Prostate gland (tissue), 2 donors: Measurements from ENCODE around the gene C3orf22. TPM values are rescaled to one million over a fixed set of nuclear protein-coding genes. Genes with fewer than 3 reads are reported as not detected.

Experiments
- DNase-seq: peaks from one replicate; pipeline ENCODE4 v3.0.0-alpha.2; 2019; ENCODE audit warnings: low spot score
- H3K27ac ChIP-seq, 2 donors: fragments of 200-600 bp; sonication (generic); 2 replicates each; pipeline ENCODE4 v1.5.1; 2017 to 2019
- H3K27me3 ChIP-seq: fragments of 200-600 bp; sonication (generic); replicated peaks from 2 replicates; pipeline ENCODE4 v1.5.1; 2019; ENCODE audit not compliant: insufficient read depth
- H3K36me3 ChIP-seq, 2 donors: fragments of 200-600 bp; sonication (generic); 1 replicate in 1 of 2; 2 replicates in 1 of 2; pipeline versions ENCODE4 v1.5.1 to v1.8.1; 2017 to 2019
- H3K4me1 ChIP-seq: fragments of 200-600 bp; sonication (generic); replicated peaks from 2 replicates; pipeline ENCODE4 v1.5.1; 2019
- H3K4me3 ChIP-seq, 2 donors: fragments of 200-600 bp; sonication (generic); 2 replicates each; pipeline ENCODE4 v1.5.1; 2017 to 2019
- H3K9me3 ChIP-seq: fragments of 200-600 bp; sonication (generic); 2 replicates; pipeline ENCODE4 v1.5.1; 2017
- POLR2A ChIP-seq: fragments of 450-650 bp; IDR thresholded peaks from one replicate; pipeline ENCODE4 v1.6.1; 2016; ENCODE audit warnings: antibody characterized with exemption, mild to moderate bottlenecking
- POLR2AphosphoS5 ChIP-seq: sonication (generic); formaldehyde crosslinking; IDR thresholded peaks from one replicate; pipeline ENCODE4 v1.6.1; 2017; ENCODE audit warnings: antibody characterized with exemption
- WGBS: methylation state at CpG from one replicate; pipeline ENCODE4 v1.1.5; 2018; 5-methylcytosine and 5-hydroxymethylcytosine counted together
- intact Hi-C: fragments of 100-400 bp; cut with DNase I; formaldehyde crosslinking; loops from one replicate; pipeline ENCODE4 v1.14.2; 2022
- total RNA-seq, 2 donors: library from RNA; depleted of rRNA; stranded (reverse); fragments of >200 nt; gene quantifications; one replicate each; pipeline ENCODE4 v1.1.0, GENCODE V29; 2016
- TF ChIP-seq, protein P1 (sequence below), 4 experiments: fragments of 200-600 bp in 2 of 4; fragments of 450-650 bp in 2 of 4; sonication (generic) in 2 of 4; IDR thresholded peaks; 1 replicate in 3 of 4; 2 replicates in 1 of 4; pipeline ENCODE4 v1.5.1; 2016 to 2019; ENCODE audit warnings: antibody characterized with exemption in 4 of 4, mild to moderate bottlenecking in 2 of 4, moderate library complexity in 2 of 4

Gene C3orf22
- total RNA-seq, 2 donors from 2014 or later: 4.9 TPM; not detected in 1

DNA sequence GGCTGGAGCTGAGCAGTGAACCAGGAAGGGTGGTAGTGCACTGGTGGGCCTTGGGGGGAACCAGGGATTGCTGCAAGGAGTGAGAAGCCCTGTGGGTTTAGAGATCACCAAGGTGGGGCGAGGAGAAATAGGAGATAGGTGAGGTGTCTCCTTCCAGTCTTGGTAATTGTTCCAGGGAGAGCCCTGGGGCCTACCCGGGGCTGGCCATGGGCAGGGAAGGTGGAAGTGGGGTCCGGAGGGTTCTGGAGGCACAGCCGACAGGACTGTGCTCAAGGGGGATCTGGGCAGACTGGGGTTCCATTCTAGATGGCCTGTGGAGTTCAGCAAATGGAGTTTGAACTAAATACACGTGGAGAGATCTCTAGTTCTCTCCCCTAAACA is 30.3 kb downstream of the C3orf22 start:
- DNase-seq: no peak

DNA sequence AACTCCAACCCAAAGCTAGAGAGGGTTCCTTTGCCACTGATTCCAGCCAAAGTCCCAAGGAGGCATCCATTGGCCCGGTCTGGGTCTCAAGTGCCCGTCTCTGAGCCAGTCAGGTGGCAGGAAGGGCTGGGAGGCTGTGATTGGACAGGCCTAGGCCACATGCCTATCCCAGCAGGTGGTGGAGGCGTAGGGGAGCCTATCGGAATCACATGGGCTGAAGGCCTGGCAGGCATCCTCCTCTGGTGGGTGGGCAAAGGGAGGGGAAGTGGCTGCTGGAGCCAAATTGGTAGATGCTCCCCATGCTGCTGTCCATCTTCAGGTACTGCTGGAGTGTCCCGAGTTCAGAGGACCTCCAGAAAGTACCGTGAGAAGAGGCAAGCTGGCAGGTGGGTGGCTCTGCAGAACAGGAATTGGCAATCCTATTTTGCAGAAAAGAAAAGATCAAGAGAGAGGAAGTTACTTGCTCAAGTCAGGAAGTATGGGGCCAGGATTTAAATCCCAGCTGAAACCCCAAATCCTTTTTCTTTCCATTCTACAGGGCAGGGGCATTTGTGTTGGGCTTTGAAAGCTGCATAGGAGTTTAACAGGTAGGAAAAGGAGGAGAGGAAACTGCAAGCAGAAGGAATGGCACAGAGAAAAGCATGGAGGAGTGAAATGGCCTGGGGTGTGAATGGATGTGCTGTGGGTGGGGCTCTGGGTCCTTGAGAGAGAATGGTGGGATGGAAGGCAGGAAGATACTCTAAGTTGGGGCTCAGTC is 31.1 kb downstream of the C3orf22 start:
- no peaks in the 10 kb centered on the region for H3K36me3 ChIP-seq
- H3K27ac ChIP-seq: no peak overlapping the region
- H3K4me1 ChIP-seq: peaks cover 4% of the 10 kb centered on the region
- WGBS: 90% methylated on average over 6 of the region's 6 CpGs
- TF ChIP-seq POLR2A (no peak), POLR2AphosphoS5 (no peak)
- TF ChIP-seq, protein P1, sequence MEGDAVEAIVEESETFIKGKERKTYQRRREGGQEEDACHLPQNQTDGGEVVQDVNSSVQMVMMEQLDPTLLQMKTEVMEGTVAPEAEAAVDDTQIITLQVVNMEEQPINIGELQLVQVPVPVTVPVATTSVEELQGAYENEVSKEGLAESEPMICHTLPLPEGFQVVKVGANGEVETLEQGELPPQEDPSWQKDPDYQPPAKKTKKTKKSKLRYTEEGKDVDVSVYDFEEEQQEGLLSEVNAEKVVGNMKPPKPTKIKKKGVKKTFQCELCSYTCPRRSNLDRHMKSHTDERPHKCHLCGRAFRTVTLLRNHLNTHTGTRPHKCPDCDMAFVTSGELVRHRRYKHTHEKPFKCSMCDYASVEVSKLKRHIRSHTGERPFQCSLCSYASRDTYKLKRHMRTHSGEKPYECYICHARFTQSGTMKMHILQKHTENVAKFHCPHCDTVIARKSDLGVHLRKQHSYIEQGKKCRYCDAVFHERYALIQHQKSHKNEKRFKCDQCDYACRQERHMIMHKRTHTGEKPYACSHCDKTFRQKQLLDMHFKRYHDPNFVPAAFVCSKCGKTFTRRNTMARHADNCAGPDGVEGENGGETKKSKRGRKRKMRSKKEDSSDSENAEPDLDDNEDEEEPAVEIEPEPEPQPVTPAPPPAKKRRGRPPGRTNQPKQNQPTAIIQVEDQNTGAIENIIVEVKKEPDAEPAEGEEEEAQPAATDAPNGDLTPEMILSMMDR (IDR thresholded peaks at IDR 0.05): no peak
- intact Hi-C loops: no loop called here
- H3K4me3 ChIP-seq: no peak overlapping the region
- H3K9me3 ChIP-seq: no peaks in the 10 kb centered on the region
- DNase-seq: no peak
- peaks cover 6% of the 10 kb centered on the region for H3K27me3 ChIP-seq

More for the DNA sequence above, 30.3 kb downstream of the C3orf22 start:
- H3K9me3 ChIP-seq: no peaks in the 10 kb centered on the region
- H3K27ac ChIP-seq: no peak overlapping the region
- H3K36me3 ChIP-seq: no peaks in the 10 kb centered on the region
- H3K27me3 ChIP-seq: peaks cover 4% of the 10 kb centered on the region
- no peak overlapping the region for H3K4me3 ChIP-seq
- H3K4me1 ChIP-seq: peaks cover 4% of the 10 kb centered on the region
- intact Hi-C loops: no loop called here
- 92% methylated on average over 5 of the region's 5 CpGs for WGBS
- no peak for TF ChIP-seq POLR2AphosphoS5
- TF ChIP-seq, protein P1 (IDR thresholded peaks at IDR 0.05): no peak
- TF ChIP-seq POLR2A: no peak

DNA sequence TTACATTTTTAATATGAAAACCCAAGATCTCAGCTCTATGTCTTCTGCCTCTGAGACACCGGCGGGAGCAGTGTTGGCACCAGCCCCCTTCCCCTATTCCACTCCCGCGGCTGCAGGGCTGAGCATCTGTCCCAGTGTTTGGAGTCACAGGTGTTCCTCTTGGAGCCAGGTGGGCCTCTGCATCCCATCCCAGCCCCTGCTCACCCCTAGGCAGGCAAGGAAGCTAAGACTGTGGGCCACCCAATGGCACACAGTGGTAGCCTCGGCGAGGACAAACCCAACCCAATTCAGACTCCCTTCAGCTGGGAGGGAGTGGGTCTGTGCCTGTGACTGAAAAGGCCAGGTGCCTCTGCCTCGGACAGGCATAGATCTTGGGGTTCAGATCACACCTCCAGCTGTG is 31.7 kb downstream of the C3orf22 start:
- 92% methylated on average over 7 of the region's 7 CpGs for WGBS
- no peaks in the 10 kb centered on the region for H3K9me3 ChIP-seq
- TF ChIP-seq POLR2AphosphoS5: no peak
- TF ChIP-seq, protein P1 (IDR thresholded peaks at IDR 0.05): no peak
- TF ChIP-seq POLR2A: no peak
- H3K4me3 ChIP-seq: no peak overlapping the region
- peaks cover 6% of the 10 kb centered on the region for H3K27me3 ChIP-seq
- H3K4me1 ChIP-seq: peaks cover 4% of the 10 kb centered on the region
- H3K36me3 ChIP-seq: no peaks in the 10 kb centered on the region
- no peak overlapping the region for H3K27ac ChIP-seq
- no peak for DNase-seq
- intact Hi-C loops: no loop called here

DNA sequence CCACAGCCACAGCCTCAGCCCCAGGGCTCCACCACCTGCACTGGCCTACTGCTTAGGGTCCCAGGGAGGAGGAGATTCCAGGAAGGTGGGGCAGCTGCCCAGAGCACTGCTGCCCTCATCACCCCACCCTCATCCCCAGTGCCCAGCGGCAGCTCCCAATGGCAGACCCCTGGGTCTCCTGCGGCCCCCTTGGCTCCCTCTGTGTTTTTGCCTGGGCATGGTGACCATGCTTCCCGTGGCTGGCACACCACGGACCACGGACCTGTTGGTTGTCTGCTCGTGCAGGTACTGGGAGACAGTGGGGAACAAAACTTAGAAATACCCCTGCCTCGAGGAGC is 32.1 kb downstream of the C3orf22 start:
- Histone ChIP-seq H3K9me3 (no peaks in the 10 kb centered on the region), H3K36me3 (no peaks in the 10 kb centered on the region), H3K4me1 (peaks cover 4% of the 10 kb centered on the region), H3K4me3 (no peak overlapping the region), H3K27me3 (peaks cover 6% of the 10 kb centered on the region), H3K27ac (no peak overlapping the region)
- no peak for TF ChIP-seq POLR2AphosphoS5
- TF ChIP-seq, protein P1 (IDR thresholded peaks at IDR 0.05): no peak
- no peak for TF ChIP-seq POLR2A
- intact Hi-C loops: no loop called here
- 93% methylated on average over 7 of the region's 7 CpGs for WGBS
- DNase-seq: no peak
